Stomach (tissue), 9 donors: ENCODE measurements around the gene DCN. TPM values are rescaled to one million over a fixed set of nuclear protein-coding genes. Genes with fewer than 3 reads are reported as not detected.

Experiments used
- DNase-seq, 2 donors: peaks; one replicate each; pipeline versions ENCODE4 v3.0.0 to v3.0.0-alpha.2; 2013 to 2019
- H3K27ac ChIP-seq, 5 donors: fragments of 200-600 bp in 4 of 5; sonication (generic) in 4 of 5; one replicate each; pipeline ENCODE4 v1.5.1; 2013 to 2019; ENCODE audit warnings: mild to moderate bottlenecking in 1 of 5, moderate library complexity in 1 of 5
- H3K27me3 ChIP-seq, 3 donors: fragments of 200-600 bp; sonication (generic); one replicate each; pipeline ENCODE4 v1.5.1; 2017 to 2019; ENCODE audit warnings: mixed run types in 1 of 3
- H3K36me3 ChIP-seq, 4 donors: fragments of 200-600 bp; sonication (generic); 1 replicate in 3 of 4; 2 replicates in 1 of 4; pipeline ENCODE4 v1.5.1; 2016 to 2019
- H3K4me1 ChIP-seq, 4 donors: fragments of 200-600 bp; sonication (generic); one replicate each; pipeline ENCODE4 v1.5.1; 2016 to 2019
- H3K4me3 ChIP-seq, 4 donors: fragments of 200-600 bp; sonication (generic) in 3 of 4; one replicate each; pipeline ENCODE4 v1.5.1; 2016 to 2019; ENCODE audit warnings: mild to moderate bottlenecking in 1 of 4
- H3K9me3 ChIP-seq, 4 donors: fragments of 200-600 bp; sonication (generic); one replicate each; pipeline ENCODE4 v1.5.1; 2016 to 2019
- EP300 ChIP-seq: sonication (generic); formaldehyde crosslinking; IDR thresholded peaks from one replicate; pipeline ENCODE4 v1.6.1; 2017; ENCODE audit warnings: antibody characterized with exemption
- POLR2A ChIP-seq, 4 donors: fragments of 450-650 bp; IDR thresholded peaks; one replicate each; pipeline ENCODE4 v1.6.1; 2016; ENCODE audit warnings: antibody characterized with exemption in 4 of 4, control low read depth in 2 of 4, mild to moderate bottlenecking in 1 of 4, moderate library complexity in 1 of 4
- POLR2AphosphoS5 ChIP-seq, 3 donors: sonication (generic); formaldehyde crosslinking; IDR thresholded peaks; one replicate each; pipeline ENCODE4 v1.6.1; 2016; ENCODE audit warnings: antibody characterized with exemption in 3 of 3
- WGBS, 5 donors: extraction: QIAGEN DNeasy Blood & Tissue Kit in 3 of 5; methylation state at CpG; one replicate each; pipeline versions ENCODE4 v1.1.5 to v1.1.7; 2013 to 2018; 5-methylcytosine and 5-hydroxymethylcytosine counted together
- intact Hi-C: fragments of 100-400 bp; cut with DNase I; formaldehyde crosslinking; loops from one replicate; pipeline ENCODE4 v1.15.1; 2023; ENCODE audit warnings: low total_unique reads
- polyA plus RNA-seq, 3 donors: library from polyadenylated mRNA; stranded (reverse); fragments of 200-250 nt; gene quantifications; one replicate each; pipeline ENCODE4 v1.2.3, GENCODE V29; 2013
- total RNA-seq, 5 donors: library from RNA; depleted of rRNA; stranded (reverse); fragments of >200 nt; gene quantifications; one replicate each; pipeline versions ENCODE4 v1.1.0 to v1.2.3, GENCODE V29; 2014 to 2016
- TF ChIP-seq, protein P1 (sequence below), 7 experiments: fragments of 450-650 bp in 4 of 7; fragments of 200-600 bp in 3 of 7; sonication (generic) in 3 of 7; IDR thresholded peaks; one replicate each; pipeline ENCODE4 v1.5.1; 2016 to 2019; ENCODE audit warnings: antibody characterized with exemption in 7 of 7, control low read depth in 2 of 7, mild to moderate bottlenecking in 1 of 7
- donor health status: healthy with polysubstance abuse.
- donor health status: Bipolar disorder and iron deficiency.
- donor health status: healthy.

DCN gene
- total and polyA plus RNA-seq, 8 donors: 145 to 1,044 (median 342) TPM

DNA sequence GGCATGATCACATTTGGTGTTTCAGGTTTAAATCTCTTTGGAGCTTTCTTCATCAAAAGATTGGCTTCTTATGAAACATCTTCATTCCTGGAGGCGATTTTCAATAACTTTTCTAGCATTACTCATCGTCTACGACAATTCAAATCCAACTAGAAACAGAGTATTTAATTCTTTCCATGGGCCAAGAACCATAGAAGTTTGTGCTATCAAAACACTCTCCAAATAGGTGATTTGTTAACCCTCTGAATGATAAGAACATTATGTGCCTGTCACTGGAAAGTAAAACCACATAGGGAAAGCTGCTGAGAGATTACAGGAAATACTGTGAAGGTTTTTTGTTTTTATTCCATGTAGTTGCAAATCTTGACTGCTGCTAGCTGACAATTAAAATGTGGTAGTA lies 6.9 kb upstream of the DCN start:
- peaks cover 0 to 14% (median 3%) of the 10 kb centered on the region in 4 donors for H3K4me1 ChIP-seq
- 25 to 48% (median 30%) methylated on average over 3 of the region's 3 CpGs for WGBS, 5 donors
- no peaks in the 10 kb centered on the region for H3K36me3 ChIP-seq
- no peak overlapping the region for H3K4me3 ChIP-seq
- TF ChIP-seq EP300: no peak
- TF ChIP-seq POLR2A (IDR thresholded peaks at IDR 0.05): no peak
- TF ChIP-seq, protein P1, sequence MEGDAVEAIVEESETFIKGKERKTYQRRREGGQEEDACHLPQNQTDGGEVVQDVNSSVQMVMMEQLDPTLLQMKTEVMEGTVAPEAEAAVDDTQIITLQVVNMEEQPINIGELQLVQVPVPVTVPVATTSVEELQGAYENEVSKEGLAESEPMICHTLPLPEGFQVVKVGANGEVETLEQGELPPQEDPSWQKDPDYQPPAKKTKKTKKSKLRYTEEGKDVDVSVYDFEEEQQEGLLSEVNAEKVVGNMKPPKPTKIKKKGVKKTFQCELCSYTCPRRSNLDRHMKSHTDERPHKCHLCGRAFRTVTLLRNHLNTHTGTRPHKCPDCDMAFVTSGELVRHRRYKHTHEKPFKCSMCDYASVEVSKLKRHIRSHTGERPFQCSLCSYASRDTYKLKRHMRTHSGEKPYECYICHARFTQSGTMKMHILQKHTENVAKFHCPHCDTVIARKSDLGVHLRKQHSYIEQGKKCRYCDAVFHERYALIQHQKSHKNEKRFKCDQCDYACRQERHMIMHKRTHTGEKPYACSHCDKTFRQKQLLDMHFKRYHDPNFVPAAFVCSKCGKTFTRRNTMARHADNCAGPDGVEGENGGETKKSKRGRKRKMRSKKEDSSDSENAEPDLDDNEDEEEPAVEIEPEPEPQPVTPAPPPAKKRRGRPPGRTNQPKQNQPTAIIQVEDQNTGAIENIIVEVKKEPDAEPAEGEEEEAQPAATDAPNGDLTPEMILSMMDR (IDR thresholded peaks at IDR 0.05): no peak
- TF ChIP-seq POLR2AphosphoS5 (IDR thresholded peaks at IDR 0.05): no peak
- no peaks in the 10 kb centered on the region for H3K9me3 ChIP-seq
- no peak for DNase-seq
- H3K27ac ChIP-seq: peak overlapping the region in 1 of 5 donors; percentile 11
- H3K27me3 ChIP-seq: no peaks in the 10 kb centered on the region
- intact Hi-C loops: no loop called here

- H3K9me3 ChIP-seq: no peaks in the 10 kb centered on the region
- H3K27ac ChIP-seq: peak overlapping the region in 1 of 5 donors; percentile 11
- DNase-seq: no peak
- intact Hi-C loops: no loop called here
- H3K27me3 ChIP-seq: no peaks in the 10 kb centered on the region
- TF ChIP-seq POLR2AphosphoS5 (IDR thresholded peaks at IDR 0.05): no peak
- TF ChIP-seq, protein P1 (IDR thresholded peaks at IDR 0.05): no peak
- no peak for TF ChIP-seq POLR2A (IDR thresholded peaks at IDR 0.05)
- TF ChIP-seq EP300: no peak
- H3K4me3 ChIP-seq: no peak overlapping the region
- H3K36me3 ChIP-seq: no peaks in the 10 kb centered on the region
- H3K4me1 ChIP-seq: peaks cover 0 to 14% (median 3%) of the 10 kb centered on the region in 4 donors
Measured at GRCh38 chr12:91188778-91189177, 6.2 kb upstream of the DCN start.

DNA sequence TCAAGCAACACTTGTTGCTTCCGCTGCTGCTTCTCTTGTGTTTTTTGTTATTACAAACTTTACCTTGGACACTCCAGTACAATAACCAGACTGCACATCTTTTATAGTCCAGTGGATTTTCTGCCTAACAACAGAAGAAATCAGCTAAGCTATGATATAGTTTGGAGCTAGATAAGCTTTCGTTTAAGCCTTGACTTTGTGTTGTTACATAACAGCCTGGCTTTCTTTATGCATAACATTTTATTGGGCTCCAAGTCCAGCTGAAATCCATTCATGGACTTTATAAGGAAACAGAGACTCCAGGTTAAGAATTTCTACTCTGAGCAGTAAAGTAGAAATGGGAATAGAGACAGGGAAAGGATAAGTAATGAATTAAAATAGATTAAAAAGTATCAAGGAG lies 3.5 kb upstream of the DCN start:
- Histone ChIP-seq H3K4me1 (peaks cover 0 to 14% (median 3%) of the 10 kb centered on the region in 4 donors), H3K27ac (peak overlapping the region in 2 of 5 donors; percentile 11 to 66), H3K27me3 (no peaks in the 10 kb centered on the region), H3K9me3 (no peaks in the 10 kb centered on the region), H3K4me3 (no peak overlapping the region), H3K36me3 (no peaks in the 10 kb centered on the region)
- intact Hi-C loops: no loop called here
- TF ChIP-seq, protein P1 (IDR thresholded peaks at IDR 0.05): no peak
- TF ChIP-seq POLR2AphosphoS5 (IDR thresholded peaks at IDR 0.05): no peak
- no peak for DNase-seq
- 49 to 60% (median 57%) methylated on average over 2 of the region's 2 CpGs for WGBS, 5 donors

DNA sequence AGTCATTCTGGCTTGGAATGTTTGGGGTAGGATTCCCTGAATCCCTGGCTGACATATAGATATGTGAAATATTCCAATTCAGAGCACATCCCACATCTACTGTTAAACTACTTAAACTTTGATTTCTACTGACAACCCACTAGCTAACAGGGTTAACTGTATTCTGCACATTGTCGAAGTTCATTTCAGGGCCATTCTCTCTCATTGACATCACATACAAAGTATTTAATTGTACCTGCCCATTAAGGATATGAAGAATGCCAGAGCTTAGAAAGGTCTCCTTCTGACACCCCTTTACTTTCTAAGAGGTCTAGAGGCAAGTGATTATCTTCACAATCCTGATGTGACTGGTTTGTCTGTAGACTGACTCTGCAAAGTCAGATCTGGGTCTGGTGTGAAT lies 2.8 kb upstream of the DCN start:
- 83 to 94% (median 90%) methylated on average over 1 of the region's 1 CpG for WGBS, 5 donors
- Histone ChIP-seq H3K9me3 (no peaks in the 10 kb centered on the region), H3K4me1 (peaks cover 0 to 14% (median 5%) of the 10 kb centered on the region in 4 donors), H3K36me3 (no peaks in the 10 kb centered on the region), H3K27me3 (no peaks in the 10 kb centered on the region), H3K4me3 (no peak overlapping the region), H3K27ac (peak overlapping the region in 2 of 5 donors; percentile 11 to 66)
- no peak for DNase-seq
- intact Hi-C loops: no loop called here
- TF ChIP-seq, protein P1 (IDR thresholded peaks at IDR 0.05): no peak
- TF ChIP-seq EP300: no peak
